ENCODE results near the gene PSMG4.
"Not testable (repeated sequence)": the region's sequence is repeated elsewhere in the genome, so short reads cannot be mapped to it uniquely, and the experiment has no call there.

Gene PSMG4

DNA sequence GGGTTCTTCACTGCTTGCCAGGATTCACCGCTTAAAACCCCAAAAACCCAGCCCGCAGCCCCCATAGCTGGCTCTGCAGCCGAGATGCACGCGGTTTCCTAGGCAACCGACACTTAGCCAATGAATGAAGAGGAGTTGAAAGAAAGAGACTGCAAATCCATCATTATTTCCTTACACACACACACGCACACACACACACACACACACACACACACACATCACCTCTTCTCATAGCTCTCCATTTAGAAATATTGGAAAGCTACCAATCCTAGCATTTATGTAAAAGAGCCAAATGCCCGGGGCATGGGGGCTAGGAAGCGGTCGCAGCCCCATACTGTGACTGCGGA, 27.9 kb upstream of the PSMG4 start:
- DNase-seq (ENCODE audit: low spot score): peak; percentile 66

GRCh38 chr6:3231247-3232016, 27.3 kb upstream of the PSMG4 start:
- DNase-seq (ENCODE audit: low spot score): peak; percentile 84

DNA sequence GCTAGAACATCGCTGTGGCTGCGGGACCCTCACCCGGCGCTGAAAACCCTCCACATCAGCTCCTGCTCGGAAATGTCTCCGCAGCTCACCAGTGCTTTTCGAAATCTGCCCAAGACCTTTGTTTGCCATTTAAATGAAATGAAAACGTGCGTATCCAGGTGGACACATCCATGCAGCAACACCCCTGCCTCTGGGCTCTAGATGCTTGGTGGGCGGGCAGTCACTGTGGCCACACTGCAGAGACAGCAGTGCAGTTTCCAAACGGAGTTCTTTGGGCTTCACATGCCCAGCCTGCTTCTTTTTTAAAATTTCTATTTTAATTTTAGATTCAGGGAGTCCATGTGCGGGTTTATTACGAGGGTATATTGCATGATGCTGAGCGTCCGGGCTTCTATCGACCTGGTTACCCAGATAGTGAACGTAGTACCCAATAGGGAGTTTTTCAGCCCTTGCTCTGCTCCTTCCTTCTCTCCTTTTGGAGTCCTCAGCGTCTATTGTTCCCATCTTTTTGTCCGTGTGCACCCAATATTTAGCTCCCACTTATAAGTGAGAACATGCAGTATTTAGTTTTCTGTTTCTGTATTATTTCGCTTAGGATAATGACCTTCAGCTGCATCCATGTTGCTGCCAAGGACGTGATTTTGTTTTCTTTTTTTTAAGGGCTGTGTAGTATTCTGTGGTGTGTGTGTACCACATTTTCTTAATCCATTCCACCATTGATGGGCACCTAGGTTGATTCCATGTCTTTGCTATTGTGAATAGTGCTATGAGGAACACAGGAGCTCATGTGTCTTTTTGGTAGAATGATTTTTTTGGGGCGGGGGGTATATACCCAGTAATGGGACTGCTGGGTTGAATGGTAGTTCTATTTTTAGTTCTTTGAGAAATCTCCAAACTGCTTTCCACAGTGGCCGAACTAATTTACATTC, 26.5 kb upstream of the PSMG4 start:
- DNase-seq (ENCODE audit: low spot score): no peak

- DNase-seq (ENCODE audit: low spot score): no peak
Observed at GRCh38 chr6:3233321-3233720, 25.4 kb upstream of the PSMG4 start.

DNA sequence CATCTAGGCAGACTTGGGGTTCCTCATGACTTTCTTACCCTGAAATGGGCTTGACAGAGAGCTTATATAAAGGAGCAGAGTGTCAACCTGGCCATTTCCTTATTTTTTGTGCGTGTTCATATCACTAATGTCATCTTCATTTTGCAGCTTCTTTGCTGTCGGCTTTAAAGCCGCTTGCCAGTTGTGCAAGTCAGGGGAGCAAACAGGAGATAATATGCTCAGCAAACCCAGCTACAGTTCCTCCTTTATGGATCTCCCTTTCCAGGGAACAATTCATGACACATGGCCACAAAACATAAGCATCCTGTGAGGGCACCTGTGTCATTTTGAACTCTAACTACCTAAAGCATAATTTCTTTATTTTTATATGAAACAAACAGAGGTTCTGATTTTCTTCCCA, 24.8 kb upstream of the PSMG4 start:
- DNase-seq (ENCODE audit: low spot score): no peak

DNA sequence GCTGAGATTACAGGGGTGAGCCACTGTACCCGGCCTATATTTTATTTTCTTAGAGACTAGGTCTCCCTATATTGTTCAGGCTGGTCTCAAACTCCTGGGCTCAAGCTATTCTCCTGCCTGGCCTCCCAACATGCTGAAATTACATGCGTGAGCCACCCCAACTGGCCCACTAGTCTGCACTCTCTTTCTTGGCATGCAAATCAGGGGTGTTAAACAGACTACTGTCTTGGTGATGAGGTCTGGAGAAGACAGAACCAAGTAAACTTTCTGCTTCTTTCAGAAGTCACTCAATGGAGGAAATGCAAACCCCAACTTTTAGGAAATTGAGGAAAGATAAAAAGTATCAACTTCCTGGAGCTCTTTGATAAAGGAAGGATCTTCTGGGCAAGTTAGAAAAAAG, 23.3 kb upstream of the PSMG4 start:
- no peak for DNase-seq (ENCODE audit: low spot score)

- no peak for DNase-seq (ENCODE audit: low spot score)
Observed at GRCh38 chr6:3236005-3236404, 22.7 kb upstream of the PSMG4 start.

- DNase-seq (ENCODE audit: low spot score): no peak
Observed at GRCh38 chr6:3237761-3238662, 20.7 kb upstream of the PSMG4 start.

GRCh38 chr6:3239110-3239830, 19.5 kb upstream of the PSMG4 start:
- DNase-seq (ENCODE audit: low spot score): no peak

DNA sequence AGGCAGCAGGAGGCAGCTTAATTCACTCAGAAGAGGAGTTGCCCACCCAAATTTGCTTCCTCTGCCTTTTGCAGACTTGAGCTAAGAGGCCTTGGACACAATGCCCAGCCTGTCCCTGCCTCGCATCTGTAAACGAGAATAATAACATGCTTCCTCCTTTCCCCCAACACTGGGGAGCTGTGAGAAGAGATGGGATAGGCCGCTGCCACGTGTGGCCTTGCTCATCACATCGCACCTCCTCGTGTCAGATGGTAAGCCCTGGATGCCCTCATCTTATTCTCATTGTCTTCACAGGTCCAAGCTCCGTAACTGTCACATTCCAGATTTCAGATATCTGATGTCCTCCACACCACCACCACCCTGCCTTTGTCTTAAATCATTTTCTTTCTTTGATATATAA, 18.2 kb upstream of the PSMG4 start:
- no peak for DNase-seq (ENCODE audit: low spot score)

GRCh38 chr6:3241745-3242144, 17.0 kb upstream of the PSMG4 start:
- DNase-seq (ENCODE audit: low spot score): not testable (repeated sequence)

DNA sequence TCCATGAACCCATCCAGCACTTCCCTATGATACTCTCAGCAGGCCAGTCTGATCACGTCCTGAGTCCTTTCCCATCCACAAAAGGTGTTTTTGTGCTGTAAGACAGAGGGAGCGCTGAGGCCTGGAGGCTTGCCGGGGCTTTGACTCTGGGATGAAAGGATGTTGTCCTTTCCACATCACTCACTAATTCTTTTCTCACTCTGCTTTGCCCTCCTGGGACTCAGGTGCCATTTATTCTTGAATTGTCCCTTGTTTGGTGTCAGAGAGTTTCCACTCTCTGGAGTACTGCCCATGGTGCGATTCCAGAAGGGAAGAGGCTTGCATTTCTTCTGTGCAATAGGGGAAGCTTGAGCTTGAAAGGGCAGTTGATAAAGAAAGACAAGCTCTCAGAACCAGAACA, 16.0 kb upstream of the PSMG4 start:
- DNase-seq (ENCODE audit: low spot score): no peak

DNA sequence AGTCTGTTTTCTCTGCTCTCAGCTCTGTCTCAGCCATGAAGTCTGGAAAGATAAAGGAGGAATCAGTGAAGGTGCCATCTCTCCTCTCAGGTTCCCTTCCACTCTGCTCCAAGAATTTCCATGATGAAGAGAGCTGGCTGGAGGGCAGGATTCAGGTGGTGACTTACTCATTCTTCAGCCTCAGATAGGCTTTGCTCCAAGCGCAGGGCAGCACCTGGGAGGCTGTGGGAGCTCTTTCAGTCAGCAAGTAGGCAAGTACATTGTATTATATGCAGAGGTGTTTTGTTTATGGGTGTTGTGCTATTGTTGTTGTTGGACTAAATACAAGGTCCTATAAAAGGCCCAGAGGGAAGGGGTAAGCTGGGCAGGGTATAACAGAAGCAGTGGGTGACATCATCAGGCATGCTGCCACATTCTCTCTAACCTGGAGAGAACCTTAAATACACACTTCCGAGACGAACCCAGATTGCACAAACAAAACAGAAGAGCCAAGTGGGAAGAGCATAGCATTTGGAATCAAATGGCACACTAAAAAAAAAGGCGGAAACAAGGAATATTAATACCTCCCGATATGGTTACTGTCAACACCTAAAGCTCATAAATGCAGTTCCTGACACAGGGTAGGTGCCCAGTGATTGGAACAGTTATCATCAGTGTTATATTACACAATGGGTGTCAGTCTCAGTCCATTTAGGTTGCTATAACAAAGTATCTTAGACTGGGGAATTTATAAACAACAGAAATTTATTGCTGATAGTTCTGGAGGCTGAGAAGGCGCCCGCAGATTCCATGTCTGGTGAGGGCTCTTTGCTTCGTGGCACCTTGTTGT, 14.5 kb upstream of the PSMG4 start:
- no peak for DNase-seq (ENCODE audit: low spot score)

DNA sequence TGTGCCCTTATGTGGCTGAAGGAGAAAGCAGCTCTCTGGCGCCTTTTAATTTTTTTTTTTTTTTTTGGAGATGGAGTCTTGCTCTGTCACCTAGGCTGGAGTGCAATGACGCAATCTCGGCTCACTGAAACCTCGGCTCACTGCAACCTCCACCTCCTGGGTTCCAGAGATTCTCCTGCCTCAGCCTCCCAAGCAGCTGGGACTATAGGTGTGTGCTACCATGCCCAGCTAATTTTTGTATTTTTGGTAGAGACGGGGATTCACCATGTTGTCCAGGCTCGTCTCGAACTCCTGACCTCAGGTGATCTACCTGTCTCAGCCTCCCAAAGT, 13.9 kb upstream of the PSMG4 start:
- DNase-seq (ENCODE audit: low spot score): not testable (repeated sequence)

- no peak for DNase-seq (ENCODE audit: low spot score)
Observed at GRCh38 chr6:3245216-3245615, 13.5 kb upstream of the PSMG4 start.

- DNase-seq (ENCODE audit: low spot score): peak; percentile 98
Observed at GRCh38 chr6:3247255-3248146, 11.2 kb upstream of the PSMG4 start.

GRCh38 chr6:3249821-3250220, 8.9 kb upstream of the PSMG4 start:
- no peak for DNase-seq (ENCODE audit: low spot score)

DNA sequence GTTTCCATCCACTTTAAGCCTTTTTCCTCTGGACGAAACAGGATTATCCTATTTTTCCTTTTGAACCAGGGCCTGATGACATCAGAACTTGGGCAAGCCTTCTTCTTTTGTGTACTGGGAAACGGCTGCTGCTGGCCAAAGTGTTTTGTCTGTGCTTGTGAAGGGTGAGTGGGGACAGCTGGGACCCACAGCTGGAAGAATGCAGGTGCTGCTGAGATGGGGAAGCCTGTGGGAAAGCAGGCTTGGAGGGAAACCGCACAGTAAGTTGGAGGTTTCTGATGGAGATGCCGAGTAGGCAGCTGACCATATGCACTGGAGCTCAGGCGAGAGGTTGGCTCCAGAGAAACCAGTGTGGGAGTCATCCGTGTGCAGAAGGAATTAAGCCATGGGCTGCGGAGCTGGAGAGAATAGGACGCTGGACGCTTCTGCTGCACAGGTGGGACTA, 8.5 kb upstream of the PSMG4 start:
- peak; percentile 59 for DNase-seq (ENCODE audit: low spot score)

GRCh38 chr6:3251462-3252314, 7.1 kb upstream of the PSMG4 start:
- DNase-seq (ENCODE audit: low spot score): peak; percentile 77
